PC-3 (cell line): ENCODE results near the gene DNA2.

Source experiments
- CTCF ChIP-seq: fragments of 300-600 bp; sonication (generic); conservative IDR thresholded peaks from 2 replicates; pipeline ENCODE4 v1.5.1; 2017; ENCODE audit warnings: antibody characterized with exemption, low read depth, mild to moderate bottlenecking, low read length
- EZH2 ChIP-seq: fragments of 300-600 bp; sonication (generic); IDR thresholded peaks from one replicate; pipeline ENCODE4 v1.6.1; 2017; ENCODE audit warnings: antibody characterized with exemption, mild to moderate bottlenecking, low read length; ENCODE audit not compliant: unreplicated experiment

DNA sequence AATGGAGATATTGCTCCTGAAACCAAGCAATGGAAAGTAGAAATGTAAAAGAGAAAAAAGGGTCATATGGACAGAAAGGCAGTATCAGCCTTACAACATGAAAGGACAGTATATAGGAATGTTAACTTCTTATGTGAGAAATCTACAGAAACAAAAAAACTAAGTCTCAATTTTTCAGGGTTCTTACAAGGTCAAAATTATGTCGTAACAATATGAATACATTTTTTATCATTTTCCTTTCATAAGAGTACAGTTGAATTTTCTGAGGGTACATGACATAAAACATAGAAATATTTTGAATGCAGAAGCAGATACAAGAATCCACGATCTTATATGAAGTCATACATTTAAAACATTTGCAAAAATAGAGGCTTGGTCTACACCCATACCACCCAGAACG, 10.7 kb downstream of the DNA2 start:
- TF ChIP-seq CTCF, result no peak
- TF ChIP-seq EZH2, result no peak
